ENCODE data around the gene CCDC47.
"Not testable (repeated sequence)": the region's sequence is repeated elsewhere in the genome, so short reads cannot be mapped to it uniquely, and the experiment has no call there.

CCDC47 gene

DNA sequence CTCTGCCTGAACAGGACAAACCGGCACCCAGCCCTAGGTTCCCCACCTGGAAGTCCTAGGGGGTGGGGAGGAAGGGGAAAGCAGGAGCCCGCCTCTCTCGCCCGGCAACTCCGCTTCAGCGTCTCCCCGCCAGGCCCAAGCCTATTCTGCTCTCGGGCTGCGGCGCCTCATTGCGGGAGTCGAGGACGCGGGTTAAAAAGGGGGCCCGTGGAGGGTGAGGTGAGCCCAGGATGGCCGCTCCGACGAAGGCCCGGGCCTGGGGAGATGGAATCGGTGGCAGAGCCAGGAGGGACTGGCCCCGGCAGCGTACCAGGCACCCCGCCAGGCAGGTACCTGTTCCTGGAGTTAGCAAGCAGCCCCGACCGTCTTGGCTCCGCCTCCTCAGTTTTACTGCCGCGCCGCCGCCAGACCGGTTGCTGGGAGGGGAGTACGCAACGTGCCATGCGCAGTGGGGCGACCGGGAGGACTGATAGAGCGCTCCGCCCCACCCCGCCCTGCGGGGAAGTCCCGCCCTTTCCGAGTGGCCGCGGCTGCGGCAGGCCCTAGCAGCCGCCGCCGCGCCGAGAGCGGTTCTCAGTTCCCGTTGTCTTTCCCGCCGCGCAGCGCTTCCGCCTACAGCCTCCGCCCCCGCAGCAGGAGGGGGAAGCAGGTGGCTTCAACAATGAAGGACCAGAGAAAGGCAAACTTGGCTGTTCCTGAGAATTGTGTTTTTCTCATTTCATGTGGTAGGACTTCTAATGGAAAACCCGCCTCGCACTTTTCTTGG lies 31.8 kb downstream of the CCDC47 start, which contains the start of gene STRADA:
Gene STRADA, minus strand, starts transcription at position 392 of the 766 bp plus-strand sequence. CDS start 13,430 bp downstream, outside the sequence.
- DNase-seq (peak; percentile 97 to 99 (median 98)), ATAC-seq (replicated peaks) (peak; percentile 91)
- Mint-ChIP-seq H3K27ac (peak within 1 kb of the TSS; percentile 94 to 97), H3K27me3 (no peaks in the 10 kb centered on the region), H3K36me3 (ENCODE audit: insufficient read depth) (peaks cover 40% of the 10 kb centered on the region), H3K9me3 (no peaks in the 10 kb centered on the region), H3K4me3 (peak within 1 kb of the TSS; percentile 89 to 95), H3K4me1 (ENCODE audit: low read depth in 2 of 2) (peaks cover 9 to 26% of the 10 kb centered on the region in 2 donors)

DNA sequence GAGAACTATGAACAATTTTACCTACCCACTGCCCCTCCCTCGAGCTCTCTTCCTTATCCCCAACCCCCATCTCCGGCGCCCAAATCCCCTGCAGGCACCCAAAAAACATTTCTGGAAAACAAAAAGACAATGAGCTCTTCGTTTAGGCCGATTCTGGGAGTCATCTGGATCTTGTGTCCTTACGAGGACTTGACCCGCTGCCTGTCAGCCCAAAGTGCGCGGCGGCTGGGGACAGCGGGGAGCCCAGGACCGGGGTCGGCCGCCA lies 32.3 kb downstream of the CCDC47 start:
- peak overlapping the region; percentile 94 to 97 for H3K27ac Mint-ChIP-seq
- H3K4me1 Mint-ChIP-seq (ENCODE audit: low read depth in 2 of 2) = peaks cover 9 to 26% of the 10 kb centered on the region in 2 donors
- H3K9me3 Mint-ChIP-seq = no peaks in the 10 kb centered on the region
- DNase-seq (no peak), ATAC-seq (replicated peaks) (no peak)
- H3K36me3 Mint-ChIP-seq (ENCODE audit: insufficient read depth) = peaks cover 38% of the 10 kb centered on the region
- no peaks in the 10 kb centered on the region for H3K27me3 Mint-ChIP-seq
- peak overlapping the region; percentile 89 to 95 for H3K4me3 Mint-ChIP-seq

DNA sequence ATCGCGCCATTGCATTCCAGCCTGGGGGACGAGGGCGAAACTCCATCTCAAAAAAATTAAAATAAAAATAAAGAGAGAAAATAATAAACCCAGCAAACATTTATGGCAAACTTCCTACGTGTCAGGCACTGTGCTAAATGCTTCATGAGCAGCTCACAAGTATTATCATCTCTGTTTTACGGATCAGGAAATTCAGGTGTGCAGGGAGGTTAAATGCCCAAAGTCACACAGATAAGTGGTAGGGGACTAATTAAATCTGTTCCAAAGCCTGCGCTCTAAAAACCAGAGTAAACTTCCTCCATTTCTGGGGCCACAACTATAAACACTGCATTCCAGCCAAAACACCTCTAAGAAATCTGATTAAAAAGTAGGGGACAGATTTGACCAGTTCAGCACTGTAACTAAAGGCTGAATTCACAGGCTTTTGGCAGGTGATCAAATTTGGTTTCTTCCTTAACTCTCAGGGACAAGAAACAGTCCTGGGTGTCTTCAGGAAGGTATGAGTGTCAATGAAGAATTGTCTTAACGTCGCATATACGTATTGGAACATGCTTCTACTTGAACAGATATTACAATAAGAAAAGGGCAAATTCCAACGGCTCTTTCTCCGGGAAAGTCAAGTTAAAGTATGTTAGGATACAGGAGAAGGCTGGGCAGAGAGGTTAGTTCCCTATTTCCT lies 32.8 kb downstream of the CCDC47 start:
- H3K27me3 Mint-ChIP-seq = no peaks in the 10 kb centered on the region
- no peaks in the 10 kb centered on the region for H3K9me3 Mint-ChIP-seq
- peak overlapping the region; percentile 89 to 95 for H3K4me3 Mint-ChIP-seq
- ATAC-seq (replicated peaks) = no peak
- H3K36me3 Mint-ChIP-seq (ENCODE audit: insufficient read depth) = peaks cover 35% of the 10 kb centered on the region
- peaks cover 9 to 26% of the 10 kb centered on the region in 2 donors for H3K4me1 Mint-ChIP-seq (ENCODE audit: low read depth in 2 of 2)
- H3K27ac Mint-ChIP-seq = peak overlapping the region; percentile 94 to 97
- no peak for DNase-seq

DNA sequence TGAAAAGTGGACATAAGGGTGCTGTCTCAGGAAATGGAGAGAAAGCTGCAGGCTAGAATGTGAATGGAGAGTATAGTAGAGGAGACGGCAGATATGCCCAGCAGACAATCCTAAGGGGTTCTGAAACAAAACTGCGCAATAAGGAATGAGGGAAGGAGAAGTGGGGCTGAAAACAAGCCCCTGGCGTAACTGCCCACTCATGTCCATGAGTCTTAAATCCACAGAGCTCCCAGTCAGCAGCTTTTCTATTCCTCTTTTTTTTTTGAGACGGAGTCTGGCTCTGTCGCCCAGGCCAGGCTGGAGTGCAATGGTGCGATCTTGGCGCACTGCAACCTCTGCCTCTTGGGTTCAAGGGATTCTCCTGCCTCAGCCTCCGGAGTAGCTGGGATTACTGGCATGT lies 37.7 kb downstream of the CCDC47 start:
- ATAC-seq (replicated peaks) = no peak
- H3K4me1 Mint-ChIP-seq (ENCODE audit: low read depth in 2 of 2) = peaks cover 5 to 11% of the 10 kb centered on the region in 2 donors
- DNase-seq = no peak
- peak overlapping the region; percentile 62 to 75 for H3K27ac Mint-ChIP-seq
- peaks cover 4% of the 10 kb centered on the region for H3K36me3 Mint-ChIP-seq (ENCODE audit: insufficient read depth)
- H3K9me3 Mint-ChIP-seq = no peaks in the 10 kb centered on the region
- H3K27me3 Mint-ChIP-seq = no peaks in the 10 kb centered on the region
- no peak overlapping the region for H3K4me3 Mint-ChIP-seq

- H3K27ac Mint-ChIP-seq = no peak overlapping the region
- ATAC-seq (replicated peaks) (no peak), DNase-seq (no peak)
- H3K36me3 Mint-ChIP-seq (ENCODE audit: insufficient read depth) = peaks cover 14% of the 10 kb centered on the region
- H3K4me3 Mint-ChIP-seq = no peak overlapping the region
- no peaks in the 10 kb centered on the region for H3K27me3 Mint-ChIP-seq
- H3K4me1 Mint-ChIP-seq (ENCODE audit: low read depth in 2 of 2) = no peaks in the 10 kb centered on the region
- no peaks in the 10 kb centered on the region for H3K9me3 Mint-ChIP-seq
Measured at GRCh38 chr17:63722403-63722802, 51.0 kb downstream of the CCDC47 start.

- not testable (repeated sequence) for H3K27me3 Mint-ChIP-seq; H3K36me3 Mint-ChIP-seq (ENCODE audit: insufficient read depth); DNase-seq; H3K4me1 Mint-ChIP-seq (ENCODE audit: low read depth in 2 of 2); H3K27ac Mint-ChIP-seq; ATAC-seq (replicated peaks); H3K9me3 Mint-ChIP-seq; H3K4me3 Mint-ChIP-seq
Measured at GRCh38 chr17:63720194-63720593, 53.2 kb downstream of the CCDC47 start.

DNA sequence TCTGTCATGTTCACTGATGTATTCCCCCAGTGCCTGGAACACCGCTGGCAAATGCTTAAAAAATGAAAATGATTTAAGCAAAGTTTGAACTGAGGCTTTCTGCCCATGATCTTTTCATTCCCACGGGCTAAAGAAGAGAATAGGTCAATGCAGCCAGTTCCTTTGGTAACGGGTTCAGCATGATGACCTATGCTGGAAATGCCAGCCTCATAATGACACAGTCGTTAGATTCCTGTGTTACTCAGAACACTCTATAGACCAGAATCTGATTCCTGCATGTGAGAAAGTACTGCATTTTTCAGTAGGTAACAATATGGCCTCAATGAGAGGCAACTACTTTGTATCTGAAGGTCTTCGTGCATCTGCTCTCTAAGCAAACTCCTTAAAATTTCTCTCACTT lies 54.4 kb downstream of the CCDC47 start:
- no peaks in the 10 kb centered on the region for H3K27me3 Mint-ChIP-seq
- no peak overlapping the region for H3K4me3 Mint-ChIP-seq
- H3K36me3 Mint-ChIP-seq (ENCODE audit: insufficient read depth) = peaks cover 7% of the 10 kb centered on the region
- H3K4me1 Mint-ChIP-seq (ENCODE audit: low read depth in 2 of 2) = peaks cover 0 to 4% of the 10 kb centered on the region in 2 donors
- H3K27ac Mint-ChIP-seq = peak overlapping the region in 1 of 2 donors; percentile 4
- DNase-seq (no peak), ATAC-seq (replicated peaks) (no peak)
- no peaks in the 10 kb centered on the region for H3K9me3 Mint-ChIP-seq

DNA sequence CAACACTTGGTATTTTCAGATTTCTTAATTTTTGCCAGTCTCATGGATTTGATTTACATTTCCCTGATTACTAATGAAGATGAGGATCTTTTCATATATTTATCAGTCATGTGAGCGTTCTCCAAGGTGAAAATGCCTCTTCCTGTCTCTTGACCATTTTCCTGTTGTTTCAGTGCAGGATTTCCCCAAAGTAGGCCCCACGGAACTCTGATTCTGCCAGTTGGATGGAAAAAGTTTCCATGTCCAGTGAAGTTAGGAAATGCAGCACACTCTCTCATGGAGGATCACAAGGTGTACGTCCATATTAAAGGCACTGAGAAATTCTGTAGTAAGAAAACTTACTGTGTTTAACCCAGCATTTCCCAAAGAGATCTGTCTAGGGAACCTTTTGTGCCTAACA lies 57.0 kb downstream of the CCDC47 start:
- peak overlapping the region in 1 of 2 donors; percentile 59 for H3K27ac Mint-ChIP-seq

DNA sequence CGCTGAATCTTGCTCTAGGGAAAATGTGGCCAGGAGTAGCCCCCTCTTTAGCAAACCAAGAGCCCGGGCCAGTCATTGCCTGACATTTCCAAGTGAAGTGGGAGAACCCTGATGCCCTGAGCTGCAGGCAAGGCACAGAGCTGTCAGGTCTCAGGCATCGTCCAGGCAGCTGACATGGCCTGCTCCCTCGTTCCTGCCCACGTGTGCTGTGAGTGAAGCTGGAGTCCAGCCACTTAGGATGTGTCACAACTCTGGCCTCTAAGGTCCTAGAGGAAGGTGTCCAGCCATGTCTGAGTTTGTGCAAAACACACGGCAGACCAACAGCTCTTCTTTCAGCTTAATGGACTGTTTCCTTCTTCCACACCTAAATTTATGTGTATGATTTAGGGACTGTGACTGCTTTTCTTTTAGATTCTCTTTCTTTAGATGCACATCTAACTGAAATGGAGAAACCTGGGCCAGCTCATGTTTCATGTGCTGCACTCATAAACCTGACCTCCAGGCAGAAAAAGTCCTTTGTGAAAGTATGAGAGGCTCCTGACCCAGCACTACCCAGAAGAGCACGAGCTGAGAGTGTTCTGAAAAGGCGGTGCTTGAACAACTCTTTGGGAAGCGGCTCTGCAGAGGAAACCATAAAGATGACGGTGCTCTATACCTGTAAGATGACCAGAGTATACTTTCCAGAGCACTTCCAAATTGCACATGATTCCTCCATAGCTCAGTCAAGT lies 58.7 kb downstream of the CCDC47 start:
- Mint-ChIP-seq H3K9me3 (no peaks in the 10 kb centered on the region), H3K4me3 (no peak overlapping the region), H3K36me3 (ENCODE audit: insufficient read depth) (peaks cover 7% of the 10 kb centered on the region), H3K27ac (no peak overlapping the region), H3K4me1 (ENCODE audit: low read depth in 2 of 2) (peaks cover 7 to 13% of the 10 kb centered on the region in 2 donors), H3K27me3 (no peaks in the 10 kb centered on the region)
- ATAC-seq (replicated peaks) (no peak), DNase-seq (no peak)

More for the DNA sequence above, 57.0 kb downstream of the CCDC47 start:
- H3K36me3 Mint-ChIP-seq (ENCODE audit: insufficient read depth) = peaks cover 10% of the 10 kb centered on the region
- DNase-seq (no peak), ATAC-seq (replicated peaks) (no peak)
- peaks cover 0 to 4% of the 10 kb centered on the region in 2 donors for H3K4me1 Mint-ChIP-seq (ENCODE audit: low read depth in 2 of 2)
- H3K4me3 Mint-ChIP-seq = no peak overlapping the region
- no peaks in the 10 kb centered on the region for H3K27me3 Mint-ChIP-seq
- H3K9me3 Mint-ChIP-seq = no peaks in the 10 kb centered on the region

- Mint-ChIP-seq H3K27me3 (no peaks in the 10 kb centered on the region), H3K4me3 (peak overlapping the region; percentile 64 to 76), H3K27ac (peak overlapping the region; percentile 87 to 90), H3K4me1 (ENCODE audit: low read depth in 2 of 2) (peaks cover 44 to 45% of the 10 kb centered on the region in 2 donors), H3K9me3 (no peaks in the 10 kb centered on the region), H3K36me3 (ENCODE audit: insufficient read depth) (peaks cover 28% of the 10 kb centered on the region)
- no peak for ATAC-seq (replicated peaks)
- DNase-seq = no peak
Measured at GRCh38 chr17:63709110-63709509, 64.3 kb downstream of the CCDC47 start.

DNA sequence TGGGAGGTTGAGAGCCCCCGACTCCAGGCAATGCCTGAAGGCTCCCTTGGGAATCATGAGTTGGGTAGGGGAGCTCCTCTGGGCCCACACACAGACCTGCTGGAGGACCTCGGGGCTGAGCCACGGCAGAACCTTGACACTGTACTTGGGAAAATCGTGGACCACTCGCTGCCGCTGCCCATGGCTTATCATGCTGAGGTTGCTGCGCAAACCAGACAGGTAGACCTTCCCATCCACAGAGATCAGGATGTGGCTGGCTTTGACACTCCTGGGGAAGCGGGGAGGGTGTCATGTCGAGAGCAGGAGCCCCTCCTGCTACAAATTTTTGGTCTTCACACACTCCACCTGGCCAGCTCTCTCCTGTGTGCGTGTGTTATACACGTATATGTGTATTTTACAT lies 66.2 kb downstream of the CCDC47 start:
- Mint-ChIP-seq H3K27ac (peak overlapping the region; percentile 87 to 90), H3K4me3 (peak overlapping the region; percentile 70 to 76), H3K9me3 (no peaks in the 10 kb centered on the region), H3K36me3 (ENCODE audit: insufficient read depth) (peaks cover 35% of the 10 kb centered on the region), H3K27me3 (no peaks in the 10 kb centered on the region), H3K4me1 (ENCODE audit: low read depth in 2 of 2) (peaks cover 64% of the 10 kb centered on the region in 2 donors)
- DNase-seq (peak in 2 of 3 experiments; percentile 30 to 45), ATAC-seq (replicated peaks) (peak; percentile 71)

DNA sequence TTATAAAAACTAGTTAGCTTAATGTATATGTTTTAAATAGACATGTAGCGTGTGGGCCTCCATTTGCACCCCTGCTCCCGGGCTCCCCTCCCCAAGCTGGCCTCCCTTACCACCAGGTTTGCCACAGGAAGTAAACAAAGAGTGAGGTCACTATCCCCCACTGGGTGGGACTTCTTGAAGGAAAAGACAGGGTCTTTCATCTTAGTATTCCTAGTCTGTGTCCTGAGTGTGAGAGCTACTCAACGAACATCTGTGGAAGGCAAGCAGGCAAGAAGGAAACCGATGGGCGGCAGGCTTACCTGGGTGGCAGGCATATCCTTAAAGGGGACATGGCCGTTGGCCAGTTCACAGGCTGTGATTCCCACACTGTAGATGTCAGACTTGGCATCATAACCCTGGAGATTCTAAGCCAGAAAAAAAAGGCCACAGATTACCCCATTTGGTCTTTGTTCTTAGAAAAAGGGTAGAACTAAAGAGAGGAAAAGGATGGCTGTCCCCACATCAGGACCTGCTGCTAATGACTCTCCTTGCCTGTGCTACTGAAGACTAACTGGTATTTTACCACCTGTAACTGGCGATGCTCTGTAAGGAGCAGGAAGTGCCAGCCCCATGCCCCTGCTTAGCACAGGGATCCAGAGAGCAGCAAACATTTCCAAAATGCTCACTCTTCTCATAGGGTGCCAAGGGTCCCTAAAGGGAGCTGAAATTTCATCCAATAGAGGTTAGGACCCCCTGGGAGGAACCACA lies 66.9 kb downstream of the CCDC47 start:
- ATAC-seq (replicated peaks) = peak; percentile 17

GRCh38 chr17:63705657-63706056 lies 67.7 kb downstream of the CCDC47 start:
- Mint-ChIP-seq H3K4me3 (peak overlapping the region; percentile 70 to 76), H3K27ac (peak overlapping the region; percentile 87 to 90), H3K36me3 (ENCODE audit: insufficient read depth) (peaks cover 50% of the 10 kb centered on the region), H3K4me1 (ENCODE audit: low read depth in 2 of 2) (peaks cover 76 to 77% of the 10 kb centered on the region in 2 donors), H3K27me3 (no peaks in the 10 kb centered on the region), H3K9me3 (no peaks in the 10 kb centered on the region)
- DNase-seq (no peak), ATAC-seq (replicated peaks) (no peak)

More for the DNA sequence above, 66.9 kb downstream of the CCDC47 start:
- Mint-ChIP-seq H3K27ac (peak overlapping the region; percentile 87 to 90), H3K4me1 (ENCODE audit: low read depth in 2 of 2) (peaks cover 69 to 71% of the 10 kb centered on the region in 2 donors), H3K9me3 (no peaks in the 10 kb centered on the region), H3K36me3 (ENCODE audit: insufficient read depth) (peaks cover 41% of the 10 kb centered on the region), H3K27me3 (no peaks in the 10 kb centered on the region), H3K4me3 (peak overlapping the region; percentile 70 to 76)
- no peak for DNase-seq
